HepG2 (cell line): ENCODE data around the gene ARHGEF3.

Experiments
- ARNTL ChIP-seq: sonication (generic); formaldehyde crosslinking; IDR thresholded peaks from 2 replicates; pipeline ENCODE4 v1.4.0; 2020; ENCODE audit warnings: mild to moderate bottlenecking, missing genetic modification reagents
- CEBPZ ChIP-seq: IDR thresholded peaks from 2 replicates; pipeline ENCODE4 v1.6.1; 2012; ENCODE audit warnings: low read length, improper control_type of control experiment
- CTCF ChIP-seq: sonication (generic); formaldehyde crosslinking; IDR thresholded peaks from 2 replicates; pipeline ENCODE4 v1.5.0; 2020; ENCODE audit warnings: mild to moderate bottlenecking, missing genetic modification reagents, moderate library complexity
- GTF2F1 ChIP-seq: fragments of 150-350 bp; IDR thresholded peaks from 2 replicates; pipeline ENCODE4 v1.6.1; 2014; ENCODE audit warnings: low read length
- NR2F1 ChIP-seq, 2 experiments: fragments of 450-650 bp in 1 of 2; formaldehyde crosslinking in 1 of 2; IDR thresholded peaks; 2 replicates each; pipeline versions ENCODE4 v1.5.0 to v1.6.1; 2016 to 2020; ENCODE audit warnings: mild to moderate bottlenecking in 1 of 2, missing compliant biosample characterization in 1 of 2, missing genetic modification reagents in 1 of 2, moderate library complexity in 1 of 2
- POLR2A ChIP-seq, 2 experiments: IDR thresholded peaks; 2 replicates each; pipeline ENCODE4 v1.6.1; 2011; ENCODE audit warnings: low read depth in 2 of 2, low read length in 2 of 2, mild to moderate bottlenecking in 1 of 2, moderate library complexity in 1 of 2; ENCODE audit not compliant: insufficient read depth in 1 of 2
- POLR2AphosphoS2 ChIP-seq: IDR thresholded peaks from 2 replicates; pipeline ENCODE4 v1.6.1; 2011; ENCODE audit warnings: low read depth, low read length, improper control_type of control experiment
- POLR2AphosphoS5 ChIP-seq: IDR thresholded peaks from 2 replicates; pipeline ENCODE4 v1.6.1; 2012; ENCODE audit warnings: low read depth, low read length
- RELA ChIP-seq: sonication (generic); formaldehyde crosslinking; IDR thresholded peaks from 2 replicates; pipeline ENCODE4 v1.4.0; 2020; ENCODE audit warnings: missing genetic modification reagents
- STAT6 ChIP-seq: sonication (generic); formaldehyde crosslinking; IDR thresholded peaks from 2 replicates; pipeline ENCODE4 v1.4.0; 2020; ENCODE audit warnings: missing genetic modification reagents, mild to moderate bottlenecking, borderline replicate concordance
- TFDP2 ChIP-seq: sonication (generic); formaldehyde crosslinking; IDR thresholded peaks from 2 replicates; pipeline ENCODE4 v1.4.0; 2020; ENCODE audit warnings: missing genetic modification reagents
- TGIF2 ChIP-seq: IDR thresholded peaks from 2 replicates; pipeline ENCODE4 v1.6.1; 2016; ENCODE audit warnings: control low read depth, missing compliant biosample characterization
- ZBTB7A ChIP-seq: sonication (generic); formaldehyde crosslinking; IDR thresholded peaks from 2 replicates; pipeline ENCODE4 v1.8.0; 2022; ENCODE audit warnings: mild to moderate bottlenecking, missing genetic modification reagents
- ZNF720 ChIP-seq: sonication (generic); formaldehyde crosslinking; IDR thresholded peaks from 2 replicates; pipeline ENCODE4 v1.4.0; 2020; ENCODE audit warnings: missing genetic modification reagents

GRCh38 chr3:56839784-56840715, 38.3 kb upstream of the ARHGEF3 start:
- TF ChIP-seq POLR2AphosphoS5 (no peak), POLR2A (IDR thresholded peaks at IDR 0.05; ENCODE audit: insufficient read depth in 1 of 2, low read depth in 2 of 2, low read length in 2 of 2) (no peak), CEBPZ (no peak), POLR2AphosphoS2 (no peak), STAT6 (no peak), CTCF (CRISPR knock-in tag) (no peak), ZBTB7A (no peak), NR2F1 (CRISPR knock-in tag; IDR thresholded peaks at IDR 0.05) (no peak), ARNTL (CRISPR knock-in tag) (no peak), TFDP2 (CRISPR knock-in tag) (no peak), GTF2F1 (no peak), ZNF720 (CRISPR knock-in tag) (no peak), RELA (no peak), TGIF2 (CRISPR knock-in tag) (no peak)
